Activated CD4-positive, alpha-beta T cell treated with anti-CD3 and anti-CD28 coated beads for 36 hours (primary cell): ENCODE data around the gene ACE2. TPM values are rescaled to one million over a fixed set of nuclear protein-coding genes. Genes with fewer than 3 reads are reported as not detected.

Source experiments
- ATAC-seq: fragments of 200-7000 bp; cut with Tn5 transposase; one replicate; pipeline ENCODE4 v1.10.0; 2021; ENCODE audit warnings: mild to moderate bottlenecking, moderate library complexity
- CTCF ChIA-PET: fragments of 350-600 bp; sonication (Branson Sonifier 250); formaldehyde crosslinking; loops from one replicate; lab custom pipeline; 2021; ENCODE audit warnings: antibody characterized with exemption; lab: Charles Lee
- POLR2A ChIA-PET: fragments of 350-600 bp; sonication (Branson Sonifier 250); formaldehyde crosslinking; loops from one replicate; lab custom pipeline; 2021; ENCODE audit warnings: antibody characterized with exemption, inconsistent platforms; lab: Charles Lee
- DNase-seq: peaks from one replicate; pipeline ENCODE4 v3.0.0-alpha.2; 2020
- H3K27ac Mint-ChIP-seq: one replicate; pipeline ENCODE4 v1.8.0; 2021; ENCODE audit warnings: mixed read lengths
- H3K27me3 Mint-ChIP-seq: one replicate; pipeline ENCODE4 v1.8.0; 2021; ENCODE audit warnings: mixed read lengths
- H3K36me3 Mint-ChIP-seq: one replicate; pipeline ENCODE4 v1.8.0; 2021; ENCODE audit warnings: low read depth, mixed read lengths
- H3K4me1 Mint-ChIP-seq: one replicate; pipeline ENCODE4 v1.8.0; 2021; ENCODE audit warnings: mixed read lengths
- H3K4me3 Mint-ChIP-seq: one replicate; pipeline ENCODE4 v1.8.0; 2021; ENCODE audit warnings: mild to moderate bottlenecking, moderate library complexity, mixed read lengths
- H3K9me3 Mint-ChIP-seq: one replicate; pipeline ENCODE4 v1.8.0; 2021; ENCODE audit warnings: low read depth, mixed read lengths
- intact Hi-C, 2 experiments: fragments of 100-400 bp; cut with DNase I in 1 of 2; cut with micrococcal nuclease in 1 of 2; formaldehyde crosslinking; loops; one replicate each; pipeline versions ENCODE4 v1.14.2 to v1.15.1; 2022 to 2024; cut with DNase I, micrococcal nuclease
- total RNA-seq, 2 experiments: library from RNA; stranded (reverse); gene quantifications; one replicate each; pipeline ENCODE4 v1.2.3, GENCODE V29; 2021

ACE2 gene
- total RNA-seq, 2 experiments from 2014 or later: not detected

GRCh38 chrX:15546745-15547144 is 54.0 kb downstream of the ACE2 start:
- Mint-ChIP-seq H3K9me3 (no peaks in the 10 kb centered on the region), H3K4me1 (no peaks in the 10 kb centered on the region), H3K27me3 (no peaks in the 10 kb centered on the region), H3K36me3 (no peaks in the 10 kb centered on the region), H3K4me3 (no peak overlapping the region), H3K27ac (no peak overlapping the region)
- intact Hi-C loops: no loop called here
- CTCF ChIA-PET: no interaction called here
- ATAC-seq (no peak), DNase-seq (no peak)
- POLR2A ChIA-PET: no interaction called here

GRCh38 chrX:15530318-15530717 is 70.4 kb downstream of the ACE2 start:
- H3K27ac Mint-ChIP-seq: no peak overlapping the region
- CTCF ChIA-PET: no interaction called here
- no peaks in the 10 kb centered on the region for H3K9me3 Mint-ChIP-seq
- H3K27me3 Mint-ChIP-seq: no peaks in the 10 kb centered on the region
- H3K36me3 Mint-ChIP-seq: no peaks in the 10 kb centered on the region
- intact Hi-C loops: no loop called here
- POLR2A ChIA-PET: no interaction called here
- ATAC-seq (no peak), DNase-seq (no peak)
- no peak overlapping the region for H3K4me3 Mint-ChIP-seq
- no peaks in the 10 kb centered on the region for H3K4me1 Mint-ChIP-seq

- POLR2A ChIA-PET: no interaction called here
- H3K27me3 Mint-ChIP-seq: no peaks in the 10 kb centered on the region
- no peaks in the 10 kb centered on the region for H3K36me3 Mint-ChIP-seq
- CTCF ChIA-PET: no interaction called here
- no peaks in the 10 kb centered on the region for H3K4me1 Mint-ChIP-seq
- ATAC-seq (no peak), DNase-seq (no peak)
- H3K9me3 Mint-ChIP-seq: no peaks in the 10 kb centered on the region
- H3K4me3 Mint-ChIP-seq: no peak overlapping the region
- H3K27ac Mint-ChIP-seq: no peak overlapping the region
- intact Hi-C loops: no loop called here
Measured at GRCh38 chrX:15529165-15529564, 71.6 kb downstream of the ACE2 start.

GRCh38 chrX:15525664-15526416 is 74.9 kb downstream of the ACE2 start:
- H3K27ac Mint-ChIP-seq: no peak overlapping the region
- no peaks in the 10 kb centered on the region for H3K36me3 Mint-ChIP-seq
- H3K9me3 Mint-ChIP-seq: no peaks in the 10 kb centered on the region
- H3K27me3 Mint-ChIP-seq: peaks cover 3% of the 10 kb centered on the region
- ChIA-PET POLR2A (no interaction called here), CTCF (no interaction called here)
- H3K4me1 Mint-ChIP-seq: no peaks in the 10 kb centered on the region
- ATAC-seq: no peak
- no peak for DNase-seq
- intact Hi-C loops: no loop called here
- H3K4me3 Mint-ChIP-seq: no peak overlapping the region

GRCh38 chrX:15524417-15524816 is 76.3 kb downstream of the ACE2 start:
- Mint-ChIP-seq H3K4me3 (no peak overlapping the region), H3K9me3 (no peaks in the 10 kb centered on the region), H3K4me1 (no peaks in the 10 kb centered on the region), H3K36me3 (no peaks in the 10 kb centered on the region), H3K27ac (no peak overlapping the region), H3K27me3 (peaks cover 3% of the 10 kb centered on the region)
- ChIA-PET POLR2A (no interaction called here), CTCF (no interaction called here)
- DNase-seq: no peak
- intact Hi-C loops: no loop called here
- ATAC-seq: no peak

- CTCF ChIA-PET: no interaction called here
- no peak for DNase-seq
Measured at GRCh38 chrX:15523088-15523487, 77.7 kb downstream of the ACE2 start.

GRCh38 chrX:15522464-15522863 is 78.3 kb downstream of the ACE2 start:
- ChIA-PET POLR2A (no interaction called here), CTCF (no interaction called here)
- Mint-ChIP-seq H3K4me1 (no peaks in the 10 kb centered on the region), H3K27ac (no peak overlapping the region), H3K4me3 (no peak overlapping the region), H3K27me3 (peaks cover 3% of the 10 kb centered on the region), H3K9me3 (no peaks in the 10 kb centered on the region), H3K36me3 (no peaks in the 10 kb centered on the region)
- DNase-seq: no peak
- no peak for ATAC-seq
- intact Hi-C loops: no loop called here

More at GRCh38 chrX:15523088-15523487, 77.7 kb downstream of the ACE2 start:
- Mint-ChIP-seq H3K36me3 (no peaks in the 10 kb centered on the region), H3K9me3 (no peaks in the 10 kb centered on the region), H3K27ac (no peak overlapping the region), H3K4me1 (no peaks in the 10 kb centered on the region), H3K4me3 (no peak overlapping the region), H3K27me3 (peaks cover 3% of the 10 kb centered on the region)
- no peak for ATAC-seq
- POLR2A ChIA-PET: no interaction called here
- intact Hi-C loops: no loop called here

GRCh38 chrX:15515931-15516330 is 84.8 kb downstream of the ACE2 start:
- H3K27me3 Mint-ChIP-seq: no peaks in the 10 kb centered on the region
- H3K4me3 Mint-ChIP-seq: no peak overlapping the region
- no peaks in the 10 kb centered on the region for H3K36me3 Mint-ChIP-seq
- CTCF ChIA-PET: no interaction called here
- H3K4me1 Mint-ChIP-seq: no peaks in the 10 kb centered on the region
- no peak for DNase-seq
- POLR2A ChIA-PET: no interaction called here
- ATAC-seq: no peak
- intact Hi-C loops: no loop called here
- no peak overlapping the region for H3K27ac Mint-ChIP-seq
- no peaks in the 10 kb centered on the region for H3K9me3 Mint-ChIP-seq

GRCh38 chrX:15514279-15514678 is 86.5 kb downstream of the ACE2 start:
- H3K4me1 Mint-ChIP-seq: no peaks in the 10 kb centered on the region
- DNase-seq: no peak
- no peaks in the 10 kb centered on the region for H3K36me3 Mint-ChIP-seq
- no peak overlapping the region for H3K27ac Mint-ChIP-seq
- peaks cover 3% of the 10 kb centered on the region for H3K27me3 Mint-ChIP-seq
- intact Hi-C loops: no loop called here
- H3K9me3 Mint-ChIP-seq: no peaks in the 10 kb centered on the region
- POLR2A ChIA-PET: no interaction called here
- no peak for ATAC-seq
- H3K4me3 Mint-ChIP-seq: no peak overlapping the region
- CTCF ChIA-PET: no interaction called here

- no peak overlapping the region for H3K27ac Mint-ChIP-seq
- no peak for DNase-seq
- CTCF ChIA-PET: no interaction called here
- POLR2A ChIA-PET: no interaction called here
- ATAC-seq: no peak
- H3K27me3 Mint-ChIP-seq: peaks cover 3% of the 10 kb centered on the region
- intact Hi-C loops: no loop called here
- no peak overlapping the region for H3K4me3 Mint-ChIP-seq
- no peaks in the 10 kb centered on the region for H3K4me1 Mint-ChIP-seq
- H3K9me3 Mint-ChIP-seq: no peaks in the 10 kb centered on the region
- no peaks in the 10 kb centered on the region for H3K36me3 Mint-ChIP-seq
Measured at GRCh38 chrX:15512401-15512965, 88.3 kb downstream of the ACE2 start.

- ATAC-seq (no peak), DNase-seq (no peak)
- intact Hi-C loops: no loop called here
- Mint-ChIP-seq H3K27me3 (peaks cover 3% of the 10 kb centered on the region), H3K9me3 (no peaks in the 10 kb centered on the region), H3K4me1 (no peaks in the 10 kb centered on the region), H3K27ac (no peak overlapping the region), H3K4me3 (no peak overlapping the region), H3K36me3 (no peaks in the 10 kb centered on the region)
- POLR2A ChIA-PET: no interaction called here
- CTCF ChIA-PET: no interaction called here
Measured at GRCh38 chrX:15511563-15511962, 89.2 kb downstream of the ACE2 start.
